NB4 (cell line): ENCODE measurements around the gene CCHCR1.

Source experiments
- POLR2A ChIP-seq: IDR thresholded peaks from 2 replicates; pipeline ENCODE4 v1.6.1; 2011; ENCODE audit warnings: mild to moderate bottlenecking; ENCODE audit not compliant: insufficient read length; ENCODE audit errors: extremely low read depth
- TF ChIP-seq, protein P1 (sequence below): IDR thresholded peaks from one replicate; pipeline ENCODE4 v1.5.1; 2012; ENCODE audit warnings: low read depth, low read length

DNA sequence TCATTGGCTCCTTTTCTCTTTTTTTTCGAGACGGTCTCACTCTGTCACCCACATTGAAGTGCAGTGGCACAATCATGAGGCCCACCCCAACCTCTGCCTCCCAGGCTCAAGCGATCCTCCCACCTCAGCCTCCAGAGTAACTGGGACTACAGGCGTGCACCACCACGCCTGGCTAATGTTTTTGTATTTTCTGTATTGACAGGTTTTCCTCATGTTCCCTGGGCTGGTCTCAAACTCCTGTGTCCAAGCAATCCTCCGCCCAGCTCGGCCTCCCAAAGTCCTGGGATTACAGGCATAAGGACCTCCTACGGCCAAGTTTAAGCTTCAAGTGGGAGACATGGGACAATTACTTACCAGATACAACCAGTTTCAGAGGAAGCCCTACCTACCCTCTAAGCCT is 22.3 kb upstream of the CCHCR1 start:
- TF ChIP-seq, protein P1, sequence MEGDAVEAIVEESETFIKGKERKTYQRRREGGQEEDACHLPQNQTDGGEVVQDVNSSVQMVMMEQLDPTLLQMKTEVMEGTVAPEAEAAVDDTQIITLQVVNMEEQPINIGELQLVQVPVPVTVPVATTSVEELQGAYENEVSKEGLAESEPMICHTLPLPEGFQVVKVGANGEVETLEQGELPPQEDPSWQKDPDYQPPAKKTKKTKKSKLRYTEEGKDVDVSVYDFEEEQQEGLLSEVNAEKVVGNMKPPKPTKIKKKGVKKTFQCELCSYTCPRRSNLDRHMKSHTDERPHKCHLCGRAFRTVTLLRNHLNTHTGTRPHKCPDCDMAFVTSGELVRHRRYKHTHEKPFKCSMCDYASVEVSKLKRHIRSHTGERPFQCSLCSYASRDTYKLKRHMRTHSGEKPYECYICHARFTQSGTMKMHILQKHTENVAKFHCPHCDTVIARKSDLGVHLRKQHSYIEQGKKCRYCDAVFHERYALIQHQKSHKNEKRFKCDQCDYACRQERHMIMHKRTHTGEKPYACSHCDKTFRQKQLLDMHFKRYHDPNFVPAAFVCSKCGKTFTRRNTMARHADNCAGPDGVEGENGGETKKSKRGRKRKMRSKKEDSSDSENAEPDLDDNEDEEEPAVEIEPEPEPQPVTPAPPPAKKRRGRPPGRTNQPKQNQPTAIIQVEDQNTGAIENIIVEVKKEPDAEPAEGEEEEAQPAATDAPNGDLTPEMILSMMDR, result no peak
- no peak for TF ChIP-seq POLR2A
